ENCODE results near the gene GAB2.
A peak's percentile ranks its signal among the peaks of the same experiment; 100 is the strongest.
"Not testable (repeated sequence)": the region's sequence is repeated elsewhere in the genome, so short reads cannot be mapped to it uniquely, and the experiment has no call there.

The GAB2 gene

DNA sequence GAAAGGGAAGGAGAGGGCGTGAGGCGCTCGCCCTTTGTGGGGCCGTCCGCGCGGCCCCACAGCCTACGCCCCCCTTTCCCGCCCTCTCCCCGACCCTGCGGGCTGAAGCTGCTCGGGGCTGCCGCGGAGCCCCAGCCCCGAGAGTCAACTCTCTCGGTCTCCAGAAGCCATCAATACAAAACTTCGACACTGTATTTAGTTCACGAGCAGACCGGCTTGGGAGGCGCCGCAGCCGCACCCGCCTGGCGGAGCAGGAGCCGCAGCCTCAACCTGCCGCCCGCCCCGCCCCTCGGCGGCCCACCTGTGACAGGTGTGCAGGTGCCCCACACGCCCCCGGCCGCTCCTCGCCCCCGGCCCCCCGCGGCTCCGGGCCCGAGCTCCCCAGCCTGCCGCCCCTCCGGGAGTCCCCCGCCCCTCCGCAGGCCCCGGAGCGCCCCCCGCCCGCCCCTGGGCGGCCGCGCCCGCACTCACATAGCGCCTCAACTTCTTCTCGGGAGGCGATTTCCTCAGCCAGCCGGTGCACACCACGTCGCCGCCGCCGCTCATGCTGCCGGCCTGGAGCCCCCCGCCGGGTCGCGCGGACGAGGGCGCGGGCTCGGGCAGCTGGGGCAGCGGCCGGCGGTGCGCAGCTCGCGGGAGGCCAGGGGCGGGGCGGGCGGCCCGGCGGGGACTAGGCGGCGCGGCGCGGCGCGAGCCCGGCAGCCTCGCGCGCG lies at the start of gene GAB2:
Gene GAB2, minus strand, starts transcription at position 646 of the 713 bp plus-strand sequence. Its CDS starts 100 bp downstream, at position 546.
- DNase-seq (ENCODE audit: insufficient read length, low spot score) (no peak), FAIRE-seq (no peak)

GRCh38 chr11:78467370-78467769 lies 49.8 kb upstream of the GAB2 start:
- DNase-seq (ENCODE audit: insufficient read length, low spot score) (no peak), FAIRE-seq (no peak)

DNA sequence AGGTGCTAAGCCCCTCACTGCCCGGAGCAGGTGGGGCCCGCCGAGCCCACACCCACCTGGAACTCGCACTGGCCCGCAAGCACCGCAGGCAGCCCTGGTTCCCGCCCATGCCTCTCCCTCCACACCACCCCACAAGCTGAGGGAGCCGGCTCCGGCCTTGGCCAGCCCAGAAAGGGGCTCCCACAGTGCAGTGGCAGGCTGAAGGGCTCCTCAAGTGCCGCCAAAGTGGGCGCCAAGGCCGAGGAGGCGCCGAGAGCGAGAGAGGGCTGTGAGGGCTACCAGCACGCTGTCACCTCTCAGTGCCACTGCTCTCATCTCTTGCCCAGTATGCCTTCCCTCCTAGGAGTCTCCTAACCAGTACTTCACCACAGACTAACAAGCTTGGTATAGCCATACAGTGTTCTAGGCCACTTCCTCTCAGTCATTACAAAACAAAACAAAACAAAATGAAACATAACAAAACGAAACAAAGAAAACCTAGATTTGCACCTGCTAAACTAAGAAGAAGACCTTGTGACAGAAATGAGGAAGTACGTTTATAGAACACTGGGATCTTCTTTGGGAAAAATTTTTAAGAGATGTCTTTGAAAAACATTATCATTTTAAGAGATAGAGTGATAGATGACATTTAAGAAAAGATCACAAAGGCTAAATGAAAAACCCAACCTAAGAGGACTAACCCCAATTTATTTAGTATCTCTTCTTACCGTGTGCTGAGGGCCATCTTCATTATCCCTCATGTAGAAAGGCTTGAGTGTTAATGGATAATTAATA lies 47.7 kb upstream of the GAB2 start:
- FAIRE-seq (peak; percentile 96), DNase-seq (ENCODE audit: insufficient read length, low spot score) (peak; percentile 58)

- not testable (repeated sequence) for FAIRE-seq
Measured at GRCh38 chr11:78464787-78465168, 47.2 kb upstream of the GAB2 start.

DNA sequence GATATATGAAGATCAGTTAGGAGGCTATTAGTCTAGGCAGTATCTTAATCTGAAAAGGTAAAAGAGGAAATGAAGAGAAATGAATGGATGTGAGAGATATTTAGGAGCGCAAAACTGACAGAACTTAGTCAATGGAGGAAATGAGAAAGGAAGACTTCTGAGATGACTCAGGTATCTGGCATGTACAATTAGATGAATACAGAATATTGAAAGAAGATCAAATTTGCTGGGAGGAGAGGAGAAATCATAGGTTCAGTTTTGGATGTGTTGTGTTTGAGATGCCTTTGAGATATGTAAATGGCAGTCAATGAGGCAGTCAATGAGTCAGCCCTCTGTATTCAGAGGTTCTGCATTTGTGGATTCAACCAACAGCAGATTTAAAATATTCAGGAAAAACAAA lies 42.9 kb upstream of the GAB2 start:
- peak; percentile 66 for FAIRE-seq
- DNase-seq (ENCODE audit: insufficient read length, low spot score), result no peak

More at GRCh38 chr11:78464787-78465168, 47.2 kb upstream of the GAB2 start:
- not testable (repeated sequence) for DNase-seq (ENCODE audit: insufficient read length, low spot score)

DNA sequence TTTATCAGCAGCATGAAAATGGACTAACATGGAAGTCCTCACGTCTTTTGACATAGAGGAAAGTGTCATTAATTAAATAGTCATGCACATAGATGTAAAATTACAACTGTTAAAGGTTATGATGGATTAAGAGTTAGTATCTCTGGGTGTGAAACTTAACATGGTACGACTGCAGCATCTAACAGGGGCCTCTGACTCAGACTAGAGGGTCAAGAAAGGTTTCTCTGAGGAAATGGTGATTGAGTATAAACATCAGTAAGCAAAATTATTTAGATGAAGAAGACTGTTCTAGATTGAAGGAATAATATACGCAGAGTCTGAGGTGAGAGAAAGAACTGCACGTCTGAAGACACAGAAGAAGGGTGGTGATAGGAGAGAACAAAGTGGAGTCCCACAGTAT lies 42.1 kb upstream of the GAB2 start:
- FAIRE-seq, result no peak
- no peak for DNase-seq (ENCODE audit: insufficient read length, low spot score)

DNA sequence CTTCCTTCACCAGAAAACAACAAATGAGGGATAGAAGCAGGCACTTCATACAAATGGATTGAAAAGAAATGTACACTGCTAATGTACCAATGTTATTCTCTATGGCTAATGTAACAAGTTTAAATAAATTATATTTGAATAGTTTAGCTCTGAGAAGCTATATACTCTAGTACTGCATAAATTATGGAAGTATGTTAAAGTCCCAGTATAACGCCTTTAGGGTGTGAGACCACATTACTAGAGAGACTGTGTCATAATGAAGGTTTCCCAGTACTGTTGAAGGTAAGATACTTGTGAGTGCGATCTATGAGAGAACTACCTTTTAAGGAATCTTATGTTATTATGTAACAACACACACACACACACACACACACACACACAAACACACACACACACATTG lies 39.8 kb upstream of the GAB2 start:
- FAIRE-seq (no peak), DNase-seq (ENCODE audit: insufficient read length, low spot score) (no peak)

DNA sequence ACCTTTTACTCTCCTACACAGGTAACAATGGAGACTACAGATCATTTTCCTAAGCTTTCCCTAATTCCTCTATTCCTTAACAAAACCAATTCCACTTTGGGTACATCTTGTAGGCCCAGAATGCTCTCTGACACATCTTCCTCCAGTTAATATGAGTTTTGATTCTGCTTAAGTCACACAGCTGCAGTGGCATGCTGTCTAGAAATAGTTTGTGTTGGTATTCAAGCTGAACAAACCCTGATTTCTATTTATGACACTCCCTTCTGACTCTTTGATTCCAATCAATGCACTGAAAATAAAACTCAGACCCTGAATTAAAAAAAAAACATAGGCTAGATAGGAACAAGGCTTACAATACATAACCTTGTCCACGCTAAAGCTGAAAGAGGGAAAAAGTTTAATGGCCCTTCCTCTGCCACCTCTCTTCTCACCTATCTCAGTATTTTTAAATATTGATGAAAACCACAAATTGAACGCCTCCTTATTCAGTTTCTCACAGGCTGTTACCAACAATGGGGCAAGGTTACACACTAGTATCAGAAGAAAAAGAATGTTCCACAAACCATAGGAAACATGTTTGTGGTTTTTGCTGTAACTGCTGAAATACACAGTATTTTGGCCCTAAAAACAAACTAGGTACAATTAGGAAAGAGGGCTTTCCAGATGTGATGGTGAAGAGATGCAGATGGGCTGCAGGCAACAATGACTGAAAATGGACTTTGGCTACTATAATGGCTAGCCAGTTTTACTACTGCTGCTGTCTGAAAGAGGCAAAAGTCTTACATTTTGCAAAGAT lies 35.7 kb upstream of the GAB2 start:
- DNase-seq (ENCODE audit: insufficient read length, low spot score), result no peak
- FAIRE-seq, result peak; percentile 79

GRCh38 chr11:78451371-78452150 lies 33.9 kb upstream of the GAB2 start:
- DNase-seq (ENCODE audit: insufficient read length, low spot score) (no peak), FAIRE-seq (no peak)

DNA sequence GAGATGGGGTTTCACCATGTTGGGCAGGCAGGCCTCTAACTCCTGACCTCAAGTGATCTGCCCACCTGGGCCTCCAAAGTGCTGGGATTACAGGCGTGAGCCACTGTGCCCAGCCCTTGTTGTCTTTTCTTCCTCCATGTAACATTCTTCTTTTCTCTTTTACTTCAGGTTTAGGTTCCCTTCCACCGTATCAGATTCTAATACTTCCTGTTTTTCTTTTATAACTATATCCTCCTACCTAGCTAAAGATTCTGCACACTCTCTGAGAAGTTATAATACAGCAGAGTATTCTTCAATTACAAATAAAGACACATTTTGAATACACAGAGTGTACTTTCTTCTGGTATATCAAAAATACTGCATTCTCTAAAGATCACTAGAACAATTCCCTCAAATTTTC lies 33.2 kb upstream of the GAB2 start:
- no peak for FAIRE-seq
- DNase-seq (ENCODE audit: insufficient read length, low spot score), result no peak

DNA sequence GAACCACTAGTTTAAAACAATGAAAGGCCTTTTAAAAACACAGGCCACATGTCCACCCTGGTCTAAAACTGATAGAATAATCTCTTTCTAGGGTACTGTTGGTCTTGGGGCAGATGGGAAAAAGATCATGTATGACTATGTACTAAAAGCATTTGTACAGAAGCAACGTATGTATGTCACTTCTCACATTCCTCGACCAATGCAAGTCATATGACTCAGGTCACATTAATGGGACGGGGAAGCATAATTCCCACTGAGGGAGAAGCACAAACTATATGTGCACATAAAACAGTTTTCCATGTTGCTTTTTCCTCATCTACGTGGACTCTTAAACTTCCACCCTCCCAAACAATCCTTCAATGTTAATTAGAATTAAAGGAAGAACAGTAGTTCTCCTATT lies 32.2 kb upstream of the GAB2 start:
- FAIRE-seq (no peak), DNase-seq (ENCODE audit: insufficient read length, low spot score) (no peak)

- FAIRE-seq (no peak), DNase-seq (ENCODE audit: insufficient read length, low spot score) (no peak)
Measured at GRCh38 chr11:78446210-78446609, 28.6 kb upstream of the GAB2 start.

- FAIRE-seq (no peak), DNase-seq (ENCODE audit: insufficient read length, low spot score) (no peak)
Measured at GRCh38 chr11:78444726-78445125, 27.1 kb upstream of the GAB2 start.

GRCh38 chr11:78441956-78442355 lies 24.3 kb upstream of the GAB2 start:
- DNase-seq (ENCODE audit: insufficient read length, low spot score) (no peak), FAIRE-seq (no peak)

- no peak for DNase-seq (ENCODE audit: insufficient read length, low spot score)
- FAIRE-seq, result peak; percentile 82
Measured at GRCh38 chr11:78438298-78438975, 20.8 kb upstream of the GAB2 start.

- no peak for DNase-seq (ENCODE audit: insufficient read length, low spot score)
- no peak for FAIRE-seq
Measured at GRCh38 chr11:78432956-78433355, 15.3 kb upstream of the GAB2 start.

GRCh38 chr11:78432058-78432515 lies 14.5 kb upstream of the GAB2 start:
- DNase-seq (ENCODE audit: insufficient read length, low spot score), result no peak
- FAIRE-seq, result peak; percentile 69

- no peak for DNase-seq (ENCODE audit: insufficient read length, low spot score)
- peak; percentile 21 for FAIRE-seq
Measured at GRCh38 chr11:78429660-78430059, 12.0 kb upstream of the GAB2 start.

DNA sequence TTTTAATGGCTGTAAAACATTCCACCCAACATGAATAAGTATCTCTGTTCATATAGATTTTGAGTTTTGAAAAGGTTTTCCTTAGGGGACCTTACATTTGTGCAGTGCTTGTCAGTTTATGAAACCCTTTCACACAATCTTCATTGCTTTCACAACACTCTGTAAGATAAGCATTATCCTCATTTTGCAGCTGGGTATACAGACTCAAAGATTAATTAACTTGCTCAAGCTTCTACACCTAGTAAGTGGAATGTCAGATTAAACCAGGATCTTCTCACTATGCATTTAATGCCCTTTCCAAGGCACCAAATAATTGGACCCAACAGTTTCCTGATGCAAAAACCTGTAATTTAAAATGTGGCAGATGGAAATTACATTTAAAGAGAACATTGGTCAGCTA lies 11.6 kb upstream of the GAB2 start:
- no peak for DNase-seq (ENCODE audit: insufficient read length, low spot score)
- FAIRE-seq, result peak; percentile 44

DNA sequence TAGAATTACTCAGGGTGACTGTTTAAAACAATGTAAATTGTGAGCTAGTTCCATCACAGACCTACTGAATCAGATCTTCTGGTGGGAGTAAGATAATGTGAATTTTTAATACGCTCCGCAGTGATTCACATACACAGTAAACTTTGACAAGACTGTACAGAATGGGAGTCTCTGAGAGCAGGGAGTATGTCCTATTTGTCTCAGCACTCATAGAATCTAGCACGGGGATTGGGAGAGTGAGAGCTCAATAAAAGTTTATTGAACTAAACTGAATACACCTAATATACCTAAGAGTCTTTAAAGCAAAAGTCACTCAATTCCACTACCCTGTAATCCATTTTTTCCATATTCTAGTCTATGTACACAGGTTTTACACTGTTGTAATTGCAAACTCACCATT lies 11.2 kb upstream of the GAB2 start:
- DNase-seq (ENCODE audit: insufficient read length, low spot score) (no peak), FAIRE-seq (no peak)

Measured in GM19239 (cell line).